ENCODE measurements around the gene SLC30A3.
"Not testable (repeated sequence)": the region's sequence is repeated elsewhere in the genome, so short reads cannot be mapped to it uniquely, and the experiment has no call there.

Gene SLC30A3

GRCh38 chr2:27278010-27278409, 15.2 kb upstream of the SLC30A3 start:
- no peak overlapping the region for H3K4me3 ChIP-seq (ENCODE audit: low read depth, low read length)
- TF ChIP-seq, protein P1, sequence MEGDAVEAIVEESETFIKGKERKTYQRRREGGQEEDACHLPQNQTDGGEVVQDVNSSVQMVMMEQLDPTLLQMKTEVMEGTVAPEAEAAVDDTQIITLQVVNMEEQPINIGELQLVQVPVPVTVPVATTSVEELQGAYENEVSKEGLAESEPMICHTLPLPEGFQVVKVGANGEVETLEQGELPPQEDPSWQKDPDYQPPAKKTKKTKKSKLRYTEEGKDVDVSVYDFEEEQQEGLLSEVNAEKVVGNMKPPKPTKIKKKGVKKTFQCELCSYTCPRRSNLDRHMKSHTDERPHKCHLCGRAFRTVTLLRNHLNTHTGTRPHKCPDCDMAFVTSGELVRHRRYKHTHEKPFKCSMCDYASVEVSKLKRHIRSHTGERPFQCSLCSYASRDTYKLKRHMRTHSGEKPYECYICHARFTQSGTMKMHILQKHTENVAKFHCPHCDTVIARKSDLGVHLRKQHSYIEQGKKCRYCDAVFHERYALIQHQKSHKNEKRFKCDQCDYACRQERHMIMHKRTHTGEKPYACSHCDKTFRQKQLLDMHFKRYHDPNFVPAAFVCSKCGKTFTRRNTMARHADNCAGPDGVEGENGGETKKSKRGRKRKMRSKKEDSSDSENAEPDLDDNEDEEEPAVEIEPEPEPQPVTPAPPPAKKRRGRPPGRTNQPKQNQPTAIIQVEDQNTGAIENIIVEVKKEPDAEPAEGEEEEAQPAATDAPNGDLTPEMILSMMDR (IDR thresholded peaks at IDR 0.05; ENCODE audit: insufficient read depth, low read depth, low read length, missing control alignments): no peak
- no peak for DNase-seq (ENCODE audit: low read depth)

- TF ChIP-seq, protein P1 (IDR thresholded peaks at IDR 0.05; ENCODE audit: insufficient read depth, low read depth, low read length, missing control alignments): no peak
- DNase-seq (ENCODE audit: low read depth): no peak
- H3K4me3 ChIP-seq (ENCODE audit: low read depth, low read length): no peak within 1 kb of the TSS
Measured at GRCh38 chr2:27275211-27276150, 12.6 kb upstream of the SLC30A3 start, which contains the start of gene DNAJC5G. Gene DNAJC5G, plus strand, starts transcription at chr2:27275433. Its CDS starts 1,296 bp downstream, at chr2:27276729.

DNA sequence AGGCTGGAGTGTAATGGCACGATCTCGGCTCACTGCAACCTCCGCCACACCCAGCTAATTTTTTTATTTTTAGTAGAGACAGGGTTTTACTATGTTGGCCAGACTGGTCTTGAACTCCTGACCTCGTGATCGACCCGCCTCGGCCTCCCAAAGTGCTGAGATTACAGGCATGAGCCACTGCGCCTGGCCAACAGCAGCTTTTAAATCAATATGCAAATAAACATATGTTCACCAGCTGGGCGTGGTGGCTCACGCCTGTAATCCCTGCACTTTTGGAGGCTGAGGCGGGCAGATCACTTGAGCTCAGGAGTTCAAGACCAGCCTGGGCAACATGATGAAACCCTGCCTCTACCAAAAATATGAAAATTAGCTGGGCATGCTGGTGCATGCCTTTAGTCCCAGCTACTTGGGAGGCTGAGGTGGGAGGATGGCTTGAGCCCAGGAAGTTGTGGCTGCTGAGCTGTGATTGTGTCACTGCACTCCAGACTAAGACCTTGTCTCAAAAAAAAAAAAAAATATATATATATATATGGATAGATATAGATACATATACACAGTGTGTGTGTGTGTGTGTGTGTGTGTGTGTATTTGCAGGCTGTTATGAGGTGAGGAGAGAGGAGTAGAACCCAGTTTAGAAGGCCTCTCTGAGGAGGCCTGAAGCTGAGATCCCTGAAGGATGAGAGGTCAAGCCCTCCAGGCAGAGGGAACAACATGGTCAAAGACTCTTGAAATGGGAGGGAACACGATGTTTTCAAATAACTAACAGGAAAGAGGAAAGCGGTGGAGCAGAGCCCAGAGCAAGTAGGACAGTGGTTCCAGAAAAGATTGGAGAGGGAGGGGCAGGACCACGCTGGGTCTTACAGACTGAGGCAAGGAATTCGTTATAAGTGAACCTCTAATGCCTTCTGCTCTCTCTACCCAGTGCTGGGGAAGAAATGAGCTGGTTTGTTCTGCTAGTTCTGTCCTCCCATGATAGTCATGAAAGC, 10.0 kb upstream of the SLC30A3 start:
- H3K4me3 ChIP-seq (ENCODE audit: low read depth, low read length); DNase-seq (ENCODE audit: low read depth): not testable (repeated sequence)

GRCh38 chr2:27271631-27272340, 8.9 kb upstream of the SLC30A3 start:
- DNase-seq (ENCODE audit: low read depth): no peak
- TF ChIP-seq, protein P1 (IDR thresholded peaks at IDR 0.05; ENCODE audit: insufficient read depth, low read depth, low read length, missing control alignments): no peak
- no peak overlapping the region for H3K4me3 ChIP-seq (ENCODE audit: low read depth, low read length)

- no peak for DNase-seq (ENCODE audit: low read depth)
- TF ChIP-seq, protein P1 (IDR thresholded peaks at IDR 0.05; ENCODE audit: insufficient read depth, low read depth, low read length, missing control alignments): no peak
- H3K4me3 ChIP-seq (ENCODE audit: low read depth, low read length): no peak overlapping the region
Measured at GRCh38 chr2:27270670-27271069, 7.8 kb upstream of the SLC30A3 start.

GRCh38 chr2:27270131-27270530, 7.3 kb upstream of the SLC30A3 start:
- H3K4me3 ChIP-seq (ENCODE audit: low read depth, low read length): no peak overlapping the region
- TF ChIP-seq, protein P1 (IDR thresholded peaks at IDR 0.05; ENCODE audit: insufficient read depth, low read depth, low read length, missing control alignments): no peak
- DNase-seq (ENCODE audit: low read depth): no peak

- not testable (repeated sequence) for H3K4me3 ChIP-seq (ENCODE audit: low read depth, low read length); DNase-seq (ENCODE audit: low read depth)
Measured at GRCh38 chr2:27268296-27268695, 5.4 kb upstream of the SLC30A3 start.
